Upper lobe of right lung (tissue), 1 donor: ENCODE data around the gene C1QL3. TPM values are rescaled to one million over a fixed set of nuclear protein-coding genes. Genes with fewer than 3 reads are reported as not detected.

Experiments
- ATAC-seq: fragments of 200-7000 bp; cut with Tn5 transposase; one replicate; pipeline ENCODE4 v1.9.1; 2020; ENCODE audit warnings: mild to moderate bottlenecking, moderate library complexity
- DNase-seq: peaks from one replicate; pipeline ENCODE4 v3.0.0-alpha.2; 2020
- H3K27ac ChIP-seq: fragments of 200-600 bp; one replicate; pipeline ENCODE4 v1.8.0; 2022
- H3K27me3 ChIP-seq: fragments of 200-600 bp; one replicate; pipeline ENCODE4 v1.8.0; 2022; ENCODE audit warnings: mild to moderate bottlenecking
- H3K36me3 ChIP-seq: fragments of 200-600 bp; one replicate; pipeline ENCODE4 v1.8.0; 2022
- H3K4me1 ChIP-seq: fragments of 200-600 bp; one replicate; pipeline ENCODE4 v1.8.0; 2022
- H3K4me3 ChIP-seq: fragments of 200-600 bp; one replicate; pipeline ENCODE4 v1.8.0; 2022; ENCODE audit warnings: mild to moderate bottlenecking
- H3K9me3 ChIP-seq: fragments of 200-600 bp; one replicate; pipeline ENCODE4 v1.8.0; 2022
- CTCF ChIP-seq: fragments of 200-600 bp; IDR thresholded peaks from one replicate; pipeline ENCODE4 v1.8.0; 2022; ENCODE audit warnings: antibody characterized with exemption
- intact Hi-C: fragments of 100-400 bp; cut with DNase I; formaldehyde crosslinking; loops from one replicate; pipeline ENCODE4 v1.11.0; 2022
- total RNA-seq: library from RNA; stranded (reverse); fragmentation: NEBNext Ultra II Directional; extraction: Animal tissue kit (Norgen Biotek cat#: 25700); gene quantifications from one replicate; pipeline ENCODE4 v1.2.1, GENCODE V29; 2021
- donor health status: DM: no; HTN: yes; CAD: no; lungs with severe emphysema.

C1QL3 gene
- total RNA-seq, 1 donor from 2014 or later, result not detected

- Histone ChIP-seq H3K27me3 (no peaks in the 10 kb centered on the region), H3K27ac (no peak overlapping the region), H3K4me1 (no peaks in the 10 kb centered on the region), H3K9me3 (no peaks in the 10 kb centered on the region), H3K4me3 (no peak overlapping the region), H3K36me3 (no peaks in the 10 kb centered on the region)
- no peak for TF ChIP-seq CTCF
- ATAC-seq (no peak), DNase-seq (no peak)
- intact Hi-C loops, result no loop called here
Observed at GRCh38 chr10:16559236-16559773, 37.6 kb upstream of the C1QL3 start.

GRCh38 chr10:16547973-16548372, 26.3 kb upstream of the C1QL3 start:
- Histone ChIP-seq H3K27ac (no peak overlapping the region), H3K36me3 (no peaks in the 10 kb centered on the region), H3K9me3 (no peaks in the 10 kb centered on the region), H3K4me3 (no peak overlapping the region), H3K4me1 (no peaks in the 10 kb centered on the region), H3K27me3 (no peaks in the 10 kb centered on the region)
- no peak for ATAC-seq
- intact Hi-C loops, result no loop called here
- no peak for DNase-seq
- no peak for TF ChIP-seq CTCF

GRCh38 chr10:16545116-16545736, 23.5 kb upstream of the C1QL3 start:
- Histone ChIP-seq H3K4me1 (no peaks in the 10 kb centered on the region), H3K36me3 (no peaks in the 10 kb centered on the region), H3K27ac (no peak overlapping the region), H3K27me3 (no peaks in the 10 kb centered on the region), H3K9me3 (no peaks in the 10 kb centered on the region), H3K4me3 (no peak overlapping the region)
- TF ChIP-seq CTCF, result peak; percentile 50
- ATAC-seq, result peak; percentile 39
- DNase-seq, result no peak
- intact Hi-C loops, result no loop called here

- DNase-seq, result no peak
- Histone ChIP-seq H3K4me1 (no peaks in the 10 kb centered on the region), H3K27ac (no peak overlapping the region), H3K4me3 (no peak overlapping the region), H3K9me3 (no peaks in the 10 kb centered on the region), H3K27me3 (no peaks in the 10 kb centered on the region), H3K36me3 (no peaks in the 10 kb centered on the region)
- intact Hi-C loops, result no loop called here
- no peak for ATAC-seq
- TF ChIP-seq CTCF, result no peak
Observed at GRCh38 chr10:16544591-16544990, 22.9 kb upstream of the C1QL3 start.

- Histone ChIP-seq H3K4me3 (no peak overlapping the region), H3K27me3 (no peaks in the 10 kb centered on the region), H3K36me3 (no peaks in the 10 kb centered on the region), H3K4me1 (no peaks in the 10 kb centered on the region), H3K9me3 (no peaks in the 10 kb centered on the region), H3K27ac (no peak overlapping the region)
- intact Hi-C loops, result no loop called here
- no peak for TF ChIP-seq CTCF
- no peak for DNase-seq
- no peak for ATAC-seq
Observed at GRCh38 chr10:16544099-16544498, 22.4 kb upstream of the C1QL3 start.

GRCh38 chr10:16536155-16536554, 14.5 kb upstream of the C1QL3 start:
- ATAC-seq (no peak), DNase-seq (no peak)
- H3K4me3 ChIP-seq, result no peak overlapping the region
- no peak overlapping the region for H3K27ac ChIP-seq
- H3K4me1 ChIP-seq, result no peaks in the 10 kb centered on the region
- intact Hi-C loops, result no loop called here
- TF ChIP-seq CTCF, result no peak
- H3K36me3 ChIP-seq, result no peaks in the 10 kb centered on the region
- no peaks in the 10 kb centered on the region for H3K27me3 ChIP-seq
- H3K9me3 ChIP-seq, result no peaks in the 10 kb centered on the region
